ENCODE results near the gene COG8.

The COG8 gene

GRCh38 chr16:69348222-69348621, 8.9 kb upstream of the COG8 start:
- TF ChIP-seq, protein P1, sequence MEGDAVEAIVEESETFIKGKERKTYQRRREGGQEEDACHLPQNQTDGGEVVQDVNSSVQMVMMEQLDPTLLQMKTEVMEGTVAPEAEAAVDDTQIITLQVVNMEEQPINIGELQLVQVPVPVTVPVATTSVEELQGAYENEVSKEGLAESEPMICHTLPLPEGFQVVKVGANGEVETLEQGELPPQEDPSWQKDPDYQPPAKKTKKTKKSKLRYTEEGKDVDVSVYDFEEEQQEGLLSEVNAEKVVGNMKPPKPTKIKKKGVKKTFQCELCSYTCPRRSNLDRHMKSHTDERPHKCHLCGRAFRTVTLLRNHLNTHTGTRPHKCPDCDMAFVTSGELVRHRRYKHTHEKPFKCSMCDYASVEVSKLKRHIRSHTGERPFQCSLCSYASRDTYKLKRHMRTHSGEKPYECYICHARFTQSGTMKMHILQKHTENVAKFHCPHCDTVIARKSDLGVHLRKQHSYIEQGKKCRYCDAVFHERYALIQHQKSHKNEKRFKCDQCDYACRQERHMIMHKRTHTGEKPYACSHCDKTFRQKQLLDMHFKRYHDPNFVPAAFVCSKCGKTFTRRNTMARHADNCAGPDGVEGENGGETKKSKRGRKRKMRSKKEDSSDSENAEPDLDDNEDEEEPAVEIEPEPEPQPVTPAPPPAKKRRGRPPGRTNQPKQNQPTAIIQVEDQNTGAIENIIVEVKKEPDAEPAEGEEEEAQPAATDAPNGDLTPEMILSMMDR (IDR thresholded peaks at IDR 0.05; ENCODE audit: insufficient read depth, low read depth, low read length, missing control alignments), result no peak
- peak; percentile 14 for DNase-seq (ENCODE audit: low read depth)
- H3K4me3 ChIP-seq (ENCODE audit: low read length), result no peak overlapping the region

DNA sequence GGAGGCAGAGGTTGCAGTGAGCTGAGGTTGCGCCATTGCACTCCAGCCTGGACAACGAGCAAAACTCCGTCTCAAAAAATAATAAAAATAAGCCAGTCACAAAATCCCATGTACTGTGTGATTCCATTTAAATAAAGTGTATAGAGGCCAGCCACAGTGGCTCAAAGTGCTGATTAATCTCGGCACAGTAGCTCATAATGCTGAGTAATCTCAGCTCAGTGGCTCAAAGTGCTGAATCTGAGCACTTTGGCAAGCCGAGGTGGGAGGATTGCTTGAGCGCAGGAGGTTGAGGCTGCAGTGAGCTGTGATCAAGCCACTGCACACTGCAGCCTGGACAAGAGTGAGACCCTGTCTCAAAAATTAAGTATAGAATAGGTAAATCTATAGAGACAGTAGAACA, 7.3 kb upstream of the COG8 start:
- no peak overlapping the region for H3K4me3 ChIP-seq (ENCODE audit: low read length)
- TF ChIP-seq, protein P1 (IDR thresholded peaks at IDR 0.05; ENCODE audit: insufficient read depth, low read depth, low read length, missing control alignments), result no peak
- DNase-seq (ENCODE audit: low read depth), result no peak

- no peak for DNase-seq (ENCODE audit: low read depth)
- TF ChIP-seq, protein P1 (IDR thresholded peaks at IDR 0.05; ENCODE audit: insufficient read depth, low read depth, low read length, missing control alignments), result no peak
- no peak overlapping the region for H3K4me3 ChIP-seq (ENCODE audit: low read length)
Observed at GRCh38 chr16:69345923-69346322, 6.6 kb upstream of the COG8 start.

- TF ChIP-seq, protein P1 (IDR thresholded peaks at IDR 0.05; ENCODE audit: insufficient read depth, low read depth, low read length, missing control alignments), result no peak
- no peak for DNase-seq (ENCODE audit: low read depth)
- no peak overlapping the region for H3K4me3 ChIP-seq (ENCODE audit: low read length)
Observed at GRCh38 chr16:69344171-69344570, 4.8 kb upstream of the COG8 start.

DNA sequence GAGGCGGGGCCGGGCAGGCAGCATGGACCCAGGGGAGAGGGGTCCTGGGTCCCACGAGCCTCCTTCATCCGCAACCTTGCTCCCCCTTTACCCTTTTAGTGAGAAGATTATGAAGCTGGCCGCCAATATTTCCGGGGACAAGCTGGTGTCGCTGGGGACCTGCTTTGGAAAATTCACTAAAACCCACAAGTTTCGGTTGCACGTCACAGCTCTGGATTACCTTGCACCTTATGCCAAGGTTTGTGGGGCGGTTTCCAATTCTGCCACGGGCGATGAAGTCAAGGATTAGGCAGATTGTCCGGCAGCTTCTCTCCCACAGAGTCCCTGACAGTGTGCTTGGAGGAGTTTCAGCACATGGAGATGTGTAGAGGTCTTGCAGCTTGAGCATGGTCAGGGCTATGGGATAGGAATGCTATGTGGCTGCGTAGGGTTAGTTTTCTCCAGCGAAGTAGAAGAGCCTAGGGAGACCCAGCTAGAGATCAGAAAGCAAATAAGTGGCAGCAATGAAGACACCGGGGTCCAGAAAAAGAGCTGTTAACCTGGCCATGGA, 806 bp upstream of the COG8 start:
- H3K4me3 ChIP-seq (ENCODE audit: low read length), result peak overlapping the region; percentile 93
- TF ChIP-seq, protein P1 (IDR thresholded peaks at IDR 0.05; ENCODE audit: insufficient read depth, low read depth, low read length, missing control alignments), result no peak
- peak; percentile 14 for DNase-seq (ENCODE audit: low read depth)

DNA sequence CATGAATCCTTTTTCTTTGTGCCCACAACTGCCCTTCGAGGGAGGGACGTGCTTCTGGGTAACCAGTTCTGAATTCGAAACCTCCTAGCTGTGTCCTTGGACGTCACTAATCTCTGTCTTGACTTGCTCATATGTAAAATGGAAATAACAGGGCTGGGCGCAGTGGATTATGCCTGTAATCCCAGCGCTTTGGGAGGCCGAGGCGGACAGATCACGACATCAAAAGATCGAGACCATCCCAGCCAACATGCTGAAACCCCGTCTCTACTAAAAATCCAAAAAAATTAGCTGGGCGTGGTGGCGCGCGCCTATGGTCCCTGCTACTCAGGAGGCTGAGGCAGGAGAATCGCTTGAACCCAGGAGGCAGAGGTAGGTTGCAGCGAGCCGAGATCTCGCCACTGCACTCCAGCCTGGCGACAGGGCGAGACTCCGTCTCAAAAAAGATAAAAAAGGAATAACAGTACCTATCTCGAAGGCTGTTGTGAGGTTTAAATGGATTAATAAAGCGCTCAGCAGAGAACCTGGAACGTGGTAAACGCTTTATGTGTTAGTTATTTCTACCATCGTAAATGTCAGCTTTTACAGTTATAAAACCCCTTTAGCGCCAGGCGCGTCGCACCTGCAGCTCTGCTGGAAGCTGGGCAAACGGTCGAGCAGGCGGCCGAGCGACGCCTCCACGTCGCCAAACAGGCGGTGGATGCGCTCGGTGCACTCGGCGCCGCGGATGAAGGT, 641 bp downstream of the COG8 start:
- peak overlapping the region; percentile 93 for H3K4me3 ChIP-seq (ENCODE audit: low read length)
- TF ChIP-seq, protein P1 (IDR thresholded peaks at IDR 0.05; ENCODE audit: insufficient read depth, low read depth, low read length, missing control alignments), result no peak
- DNase-seq (ENCODE audit: low read depth), result no peak

DNA sequence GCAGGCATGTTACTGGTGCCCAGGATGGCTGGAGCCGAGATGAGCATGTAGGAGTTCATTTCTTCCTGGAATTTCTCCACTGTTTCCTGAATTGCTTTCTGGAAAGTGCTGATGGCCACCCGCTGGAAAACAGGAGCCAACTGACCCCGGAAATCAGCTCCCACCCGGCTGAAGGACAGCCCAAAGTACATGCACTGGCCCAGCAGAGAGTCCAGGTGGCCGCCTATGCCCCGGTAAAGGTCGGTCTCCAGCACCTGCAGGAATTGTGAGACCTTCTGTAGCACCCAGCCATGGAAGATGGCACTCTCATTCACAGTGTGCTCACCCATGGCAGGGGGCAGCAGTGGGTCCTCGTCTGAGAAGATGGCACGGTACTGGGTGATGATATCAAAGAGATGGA, 4.7 kb downstream of the COG8 start:
- H3K4me3 ChIP-seq (ENCODE audit: low read length), result no peak overlapping the region
- no peak for DNase-seq (ENCODE audit: low read depth)
- TF ChIP-seq, protein P1 (IDR thresholded peaks at IDR 0.05; ENCODE audit: insufficient read depth, low read depth, low read length, missing control alignments), result no peak

Measured in epithelial cell of esophagus (primary cell).